Transverse colon (tissue), 4 donors: ENCODE data around the gene CRABP1.

Experiments used
- CTCF ChIP-seq, 5 experiments: fragments of 200-600 bp in 3 of 5; fragments of 450-650 bp in 2 of 5; sonication (generic) in 3 of 5; IDR thresholded peaks; 1 replicate in 2 of 5; 2 replicates in 3 of 5; pipeline ENCODE4 v1.5.1; 2016 to 2017; ENCODE audit warnings: antibody characterized with exemption in 5 of 5, inconsistent platforms in 3 of 5, mild to moderate bottlenecking in 2 of 5, moderate library complexity in 1 of 5
- POLR2A ChIP-seq: fragments of 450-650 bp; IDR thresholded peaks from one replicate; pipeline ENCODE4 v1.6.1; 2016; ENCODE audit warnings: antibody characterized with exemption, mild to moderate bottlenecking, moderate library complexity
- POLR2AphosphoS5 ChIP-seq, 3 donors: sonication (generic); formaldehyde crosslinking; IDR thresholded peaks; one replicate each; pipeline ENCODE4 v1.6.1; 2016; ENCODE audit warnings: antibody characterized with exemption in 3 of 3

- TF ChIP-seq POLR2A (no peak), CTCF (IDR thresholded peaks at IDR 0.05) (no peak), POLR2AphosphoS5 (IDR thresholded peaks at IDR 0.05) (no peak)
Observed at GRCh38 chr15:78304216-78305066, 35.7 kb upstream of the CRABP1 start.
